DOHH2 (cell line): ENCODE measurements around the gene SNRK.

Experiments
- H3F3A ChIP-seq: fragments of 200-600 bp; sonication (generic), shearing (Covaris generic); 2 replicates; pipeline ENCODE4 v1.6.0; 2016; ENCODE audit warnings: antibody characterized with exemption, mild to moderate bottlenecking; ENCODE audit not compliant: control insufficient read depth, insufficient read depth
- H3K27ac ChIP-seq: fragments of 200-600 bp; sonication (generic); 2 replicates; pipeline ENCODE4 v1.5.1; 2014; ENCODE audit warnings: low read depth, mild to moderate bottlenecking, low read length, moderate library complexity
- H3K27me3 ChIP-seq: fragments of 200-600 bp; sonication (generic); 2 replicates; pipeline ENCODE4 v1.6.1; 2014; ENCODE audit warnings: mild to moderate bottlenecking, low read length, mixed read lengths; ENCODE audit not compliant: control insufficient read depth
- H3K36me3 ChIP-seq: fragments of 200-600 bp; sonication (generic); 2 replicates; pipeline ENCODE4 v1.6.1; 2014; ENCODE audit warnings: mild to moderate bottlenecking, low read length, moderate library complexity, mixed read lengths; ENCODE audit not compliant: control insufficient read depth
- H3K4me1 ChIP-seq: fragments of 200-600 bp; sonication (generic); 2 replicates; pipeline ENCODE4 v1.6.1; 2014; ENCODE audit warnings: mild to moderate bottlenecking, low read length, mixed read lengths; ENCODE audit not compliant: control insufficient read depth
- H3K4me2 ChIP-seq: fragments of 200-600 bp; sonication (generic); 2 replicates; pipeline ENCODE4 v1.6.0; 2014; ENCODE audit warnings: mild to moderate bottlenecking, low read length, moderate library complexity
- H3K4me3 ChIP-seq: fragments of 200-600 bp; sonication (generic); 2 replicates; pipeline ENCODE4 v1.5.1; 2014; ENCODE audit warnings: mild to moderate bottlenecking, low read length, mixed read lengths
- H3K79me2 ChIP-seq: fragments of 200-600 bp; sonication (generic); 2 replicates; pipeline ENCODE4 v1.6.1; 2014; ENCODE audit warnings: mild to moderate bottlenecking, low read length, mixed read lengths; ENCODE audit not compliant: control insufficient read depth
- H3K9me2 ChIP-seq: fragments of 200-600 bp; sonication (generic); replicated peaks from 2 replicates; pipeline ENCODE4 v1.6.1; 2014; ENCODE audit warnings: mild to moderate bottlenecking, low read length, mixed read lengths; ENCODE audit not compliant: control insufficient read depth
- H3K9me3 ChIP-seq: fragments of 200-600 bp; sonication (generic); 2 replicates; pipeline ENCODE4 v1.6.1; 2014; ENCODE audit warnings: antibody characterized with exemption, low read length, mixed read lengths; ENCODE audit not compliant: control insufficient read depth, insufficient read depth
- H4K20me1 ChIP-seq: fragments of 200-600 bp; sonication (generic); 2 replicates; pipeline ENCODE4 v1.6.0; 2014; ENCODE audit warnings: low read depth, mild to moderate bottlenecking, antibody characterized with exemption, low read length, moderate library complexity; ENCODE audit not compliant: control insufficient read depth, insufficient read depth
- EZH2phosphoT487 ChIP-seq: fragments of 200-600 bp; sonication (generic); IDR thresholded peaks from 2 replicates; pipeline ENCODE4 v1.6.1; 2017; ENCODE audit warnings: borderline replicate concordance, mild to moderate bottlenecking, antibody characterized with exemption, low read length, moderate library complexity, mixed read lengths
- TF ChIP-seq, protein P1 (sequence below): fragments of 200-600 bp; sonication (generic); IDR thresholded peaks from one replicate; pipeline ENCODE4 v1.5.1; 2014; ENCODE audit warnings: antibody characterized with exemption, mild to moderate bottlenecking, low read depth, low read length; ENCODE audit not compliant: poor library complexity, severe bottlenecking

Gene SNRK

GRCh38 chr3:43304126-43304525 lies 17.8 kb downstream of the SNRK start:
- Histone ChIP-seq H3K79me2 (peaks cover 10% of the 10 kb centered on the region), H3K9me3 (no peaks in the 10 kb centered on the region), H3F3A (no peaks in the 10 kb centered on the region), H3K9me2 (no peaks in the 10 kb centered on the region), H3K27me3 (no peaks in the 10 kb centered on the region), H3K27ac (no peak overlapping the region), H3K36me3 (peaks cover 26% of the 10 kb centered on the region), H3K4me2 (no peak overlapping the region), H3K4me1 (no peaks in the 10 kb centered on the region), H4K20me1 (no peaks in the 10 kb centered on the region), H3K4me3 (no peak overlapping the region)
- TF ChIP-seq EZH2phosphoT487: no peak
- TF ChIP-seq, protein P1, sequence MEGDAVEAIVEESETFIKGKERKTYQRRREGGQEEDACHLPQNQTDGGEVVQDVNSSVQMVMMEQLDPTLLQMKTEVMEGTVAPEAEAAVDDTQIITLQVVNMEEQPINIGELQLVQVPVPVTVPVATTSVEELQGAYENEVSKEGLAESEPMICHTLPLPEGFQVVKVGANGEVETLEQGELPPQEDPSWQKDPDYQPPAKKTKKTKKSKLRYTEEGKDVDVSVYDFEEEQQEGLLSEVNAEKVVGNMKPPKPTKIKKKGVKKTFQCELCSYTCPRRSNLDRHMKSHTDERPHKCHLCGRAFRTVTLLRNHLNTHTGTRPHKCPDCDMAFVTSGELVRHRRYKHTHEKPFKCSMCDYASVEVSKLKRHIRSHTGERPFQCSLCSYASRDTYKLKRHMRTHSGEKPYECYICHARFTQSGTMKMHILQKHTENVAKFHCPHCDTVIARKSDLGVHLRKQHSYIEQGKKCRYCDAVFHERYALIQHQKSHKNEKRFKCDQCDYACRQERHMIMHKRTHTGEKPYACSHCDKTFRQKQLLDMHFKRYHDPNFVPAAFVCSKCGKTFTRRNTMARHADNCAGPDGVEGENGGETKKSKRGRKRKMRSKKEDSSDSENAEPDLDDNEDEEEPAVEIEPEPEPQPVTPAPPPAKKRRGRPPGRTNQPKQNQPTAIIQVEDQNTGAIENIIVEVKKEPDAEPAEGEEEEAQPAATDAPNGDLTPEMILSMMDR: no peak

DNA sequence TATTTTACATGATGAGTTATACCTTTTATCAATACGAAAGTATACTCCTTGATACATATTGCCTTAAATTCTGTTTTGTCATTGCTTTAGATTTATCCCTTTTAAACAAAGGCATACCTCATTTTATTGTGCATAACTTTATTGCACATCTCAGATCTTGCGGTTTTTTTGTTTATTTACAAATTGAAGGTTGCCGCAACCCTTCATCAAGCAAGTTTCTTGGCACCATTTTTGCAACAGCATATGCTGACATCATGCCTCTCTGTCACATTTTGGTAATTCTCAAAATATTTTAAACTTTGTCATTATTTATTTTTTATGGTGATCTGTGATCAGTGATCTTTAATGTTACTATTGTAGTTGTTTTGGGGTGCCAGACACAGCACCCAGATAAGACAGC lies 20.9 kb downstream of the SNRK start:
- H3K27ac ChIP-seq: no peak overlapping the region
- H3K4me3 ChIP-seq: no peak overlapping the region
- H4K20me1 ChIP-seq: no peaks in the 10 kb centered on the region
- no peaks in the 10 kb centered on the region for H3K9me2 ChIP-seq
- H3K27me3 ChIP-seq: no peaks in the 10 kb centered on the region
- H3K36me3 ChIP-seq: peaks cover 26% of the 10 kb centered on the region
- H3K4me2 ChIP-seq: no peak overlapping the region
- no peaks in the 10 kb centered on the region for H3K4me1 ChIP-seq
- H3F3A ChIP-seq: no peaks in the 10 kb centered on the region
- TF ChIP-seq EZH2phosphoT487: no peak
- TF ChIP-seq, protein P1: no peak
- H3K79me2 ChIP-seq: no peaks in the 10 kb centered on the region; the same call in 1 of the 2 replicates
- no peaks in the 10 kb centered on the region for H3K9me3 ChIP-seq

DNA sequence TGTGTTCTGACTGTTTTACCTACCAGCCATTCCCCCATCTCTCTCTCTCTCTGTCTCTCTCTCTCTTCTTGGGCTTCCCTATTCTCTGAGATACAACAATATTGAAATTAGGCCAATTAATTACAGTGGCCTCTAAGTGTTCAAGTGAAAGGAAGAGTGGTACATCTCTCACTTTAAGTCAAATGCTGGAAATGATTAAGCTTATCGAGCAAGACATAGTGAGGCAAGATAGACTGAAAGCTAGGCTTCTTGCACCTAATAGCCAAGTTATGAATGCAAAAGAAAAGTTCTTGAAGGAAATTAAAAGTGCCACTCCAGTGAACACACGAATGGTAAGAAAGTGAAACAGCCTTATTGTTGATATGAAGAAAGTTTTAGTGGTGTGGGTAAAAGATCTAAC lies 21.3 kb downstream of the SNRK start:
- TF ChIP-seq, protein P1: no peak
- TF ChIP-seq EZH2phosphoT487: no peak
- no peaks in the 10 kb centered on the region for H3K27me3 ChIP-seq
- no peaks in the 10 kb centered on the region for H4K20me1 ChIP-seq
- H3F3A ChIP-seq: no peaks in the 10 kb centered on the region
- no peak overlapping the region for H3K4me3 ChIP-seq
- no peaks in the 10 kb centered on the region for H3K4me1 ChIP-seq
- no peaks in the 10 kb centered on the region for H3K9me3 ChIP-seq
- H3K4me2 ChIP-seq: no peak overlapping the region
- H3K27ac ChIP-seq: no peak overlapping the region
- no peaks in the 10 kb centered on the region for H3K9me2 ChIP-seq
- no peaks in the 10 kb centered on the region; the same call in 1 of the 2 replicates for H3K79me2 ChIP-seq
- H3K36me3 ChIP-seq: peaks cover 26% of the 10 kb centered on the region
